H1 (cell line): Measurements from ENCODE around the gene DDX60. TPM values are rescaled to one million over a fixed set of nuclear protein-coding genes. Genes with fewer than 3 reads are reported as not detected.

ENCODE experiments used
- CTCF ChIA-PET: fragments of 300-600 bp; sonication (Branson Sonifier 250); formaldehyde crosslinking; loops from one replicate; lab custom pipeline; 2021; ENCODE audit not compliant: partially characterized antibody; lab: Charles Lee
- POLR2A ChIA-PET: fragments of 300-600 bp; sonication (Branson Sonifier 250); formaldehyde crosslinking; loops from one replicate; lab custom pipeline; 2021; ENCODE audit warnings: inconsistent platforms; ENCODE audit not compliant: partially characterized antibody; lab: Charles Lee
- DNase-seq, 2 experiments: peaks; one replicate each; pipeline versions ENCODE4 v3.0.0 to v3.0.0-alpha.2; 2010 to 2022; ENCODE audit warnings: low spot score in 2 of 2, low read depth in 1 of 2, mixed read lengths in 1 of 2
- FAIRE-seq: peaks from 2 replicates; lab custom pipeline; 2011; peaks lifted over from hg19 to GRCh38; lab: Jason Lieb, UNC
- H2AFZ ChIP-seq: 2 replicates; pipeline ENCODE4 v1.8.1; 2012; ENCODE audit warnings: low read length, inconsistent platforms
- H2AK5ac ChIP-seq: 2 replicates; pipeline ENCODE4 v1.6.1; 2013; ENCODE audit warnings: low read depth, low read length
- H2BK120ac ChIP-seq: replicated peaks from 2 replicates; pipeline ENCODE3; 2013; ENCODE audit warnings: low read depth, low read length, inconsistent platforms
- H2BK12ac ChIP-seq: 2 replicates; pipeline ENCODE4 v1.6.1; 2013; ENCODE audit warnings: low read depth, low read length
- H2BK15ac ChIP-seq: 2 replicates; pipeline ENCODE4 v1.6.1; 2013; ENCODE audit warnings: low read length
- H2BK20ac ChIP-seq: 2 replicates; pipeline ENCODE4 v1.6.1; 2013; ENCODE audit warnings: low read length
- H2BK5ac ChIP-seq: 2 replicates; pipeline ENCODE4 v1.6.1; 2013; ENCODE audit warnings: low read depth, low read length
- H3K14ac ChIP-seq: 2 replicates; pipeline ENCODE4 v1.6.1; 2013; ENCODE audit warnings: inconsistent platforms; ENCODE audit not compliant: insufficient read length
- H3K18ac ChIP-seq: 2 replicates; pipeline ENCODE4 v1.6.1; 2013; ENCODE audit warnings: low read length; ENCODE audit errors: extremely low read depth
- H3K23ac ChIP-seq: 2 replicates; pipeline ENCODE4 v1.6.1; 2013; ENCODE audit warnings: inconsistent platforms; ENCODE audit not compliant: insufficient read length
- H3K23me2 ChIP-seq: 2 replicates; pipeline ENCODE4 v1.6.1; 2013; ENCODE audit warnings: low read depth, low read length
- H3K27ac ChIP-seq: 2 replicates; pipeline ENCODE4 v1.6.1; 2011; ENCODE audit warnings: low read depth, low read length, inconsistent platforms
- H3K27me3 ChIP-seq, 4 experiments: replicated peaks in 1 of 4; 1 replicate in 1 of 4; 2 replicates in 3 of 4; pipeline versions ENCODE4 v1.6.1 to v1.8.1; 2011 to 2013; ENCODE audit warnings: low read length in 3 of 4, mild to moderate bottlenecking in 3 of 4, inconsistent platforms in 2 of 4, mixed read lengths in 2 of 4, moderate library complexity in 1 of 4; ENCODE audit not compliant: control insufficient read depth in 3 of 4, insufficient read depth in 3 of 4; ENCODE audit errors: extremely low read depth in 1 of 4
- H3K36me3 ChIP-seq, 4 experiments: 2 replicates each; pipeline versions ENCODE4 v1.6.1 to v1.8.1; 2011 to 2013; ENCODE audit warnings: mild to moderate bottlenecking in 4 of 4, low read length in 3 of 4, moderate library complexity in 2 of 4, control low read depth in 1 of 4, inconsistent platforms in 1 of 4; ENCODE audit not compliant: insufficient read depth in 4 of 4, control insufficient read depth in 2 of 4
- H3K4ac ChIP-seq: replicated peaks from 2 replicates; pipeline ENCODE3; 2013; ENCODE audit warnings: low read length, low read depth, mixed read lengths, inconsistent platforms; ENCODE audit not compliant: insufficient read length
- H3K4me1 ChIP-seq, 4 experiments: replicated peaks in 1 of 4; 1 replicate in 1 of 4; 2 replicates in 3 of 4; pipeline versions ENCODE4 v1.6.1 to v1.8.1; 2011 to 2013; ENCODE audit warnings: low read length in 3 of 4, inconsistent platforms in 2 of 4, mixed read lengths in 1 of 4; ENCODE audit not compliant: insufficient read depth in 4 of 4, control insufficient read depth in 3 of 4
- H3K4me2 ChIP-seq, 2 experiments: 2 replicates each; pipeline versions ENCODE4 v1.6.1 to v1.8.1; 2011 to 2013; ENCODE audit warnings: low read depth in 2 of 2, low read length in 2 of 2, control low read depth in 1 of 2, inconsistent platforms in 1 of 2, mild to moderate bottlenecking in 1 of 2; ENCODE audit not compliant: insufficient read depth in 1 of 2
- H3K4me3 ChIP-seq, 4 experiments: fragments of 200-600, 300-600 bp in 1 of 4; sonication (generic), shearing (Covaris generic), sonication (Bioruptor Twin) in 1 of 4; 2 replicates each; pipeline versions ENCODE4 v1.5.1 to v1.8.1; 2011 to 2016; ENCODE audit warnings: low read length in 4 of 4, low read depth in 3 of 4, control low read depth in 2 of 4, inconsistent platforms in 2 of 4, mild to moderate bottlenecking in 2 of 4, mixed read lengths in 1 of 4, moderate library complexity in 1 of 4; ENCODE audit not compliant: insufficient read depth in 2 of 4; ENCODE audit errors: extremely low read depth in 1 of 4
- H3K56ac ChIP-seq: replicated peaks from 2 replicates; pipeline ENCODE3; 2013; ENCODE audit warnings: low read depth, mild to moderate bottlenecking, mixed read lengths, low read length, inconsistent platforms; ENCODE audit not compliant: insufficient read length
- H3K79me1 ChIP-seq: 2 replicates; pipeline ENCODE4 v1.6.1; 2013; ENCODE audit warnings: low read depth, low read length, control low read depth
- H3K79me2 ChIP-seq, 2 experiments: 2 replicates each; pipeline versions ENCODE4 v1.6.1 to v1.8.1; 2012 to 2013; ENCODE audit warnings: low read length in 2 of 2, mild to moderate bottlenecking in 2 of 2, inconsistent platforms in 1 of 2; ENCODE audit not compliant: insufficient read depth in 2 of 2, control insufficient read depth in 1 of 2
- H3K9ac ChIP-seq, 4 experiments: replicated peaks in 1 of 4; 1 replicate in 1 of 4; 2 replicates in 3 of 4; pipeline versions ENCODE4 v1.6.1 to v1.8.1; 2011 to 2013; ENCODE audit warnings: low read depth in 3 of 4, low read length in 3 of 4, control low read depth in 2 of 4, mild to moderate bottlenecking in 2 of 4, moderate library complexity in 2 of 4, inconsistent platforms in 1 of 4; ENCODE audit errors: extremely low read depth in 1 of 4
- H3K9me3 ChIP-seq, 2 experiments: 2 replicates each; pipeline versions ENCODE4 v1.6.1 to v1.8.1; 2012 to 2013; ENCODE audit warnings: mild to moderate bottlenecking in 2 of 2, moderate library complexity in 2 of 2, control low read depth in 1 of 2, inconsistent platforms in 1 of 2, low read depth in 1 of 2, low read length in 1 of 2, mixed read lengths in 1 of 2; ENCODE audit not compliant: insufficient read depth in 2 of 2
- H4K20me1 ChIP-seq, 2 experiments: replicated peaks in 1 of 2; 2 replicates each; pipeline versions ENCODE3 to v1.8.1; 2011 to 2013; ENCODE audit warnings: inconsistent platforms in 2 of 2, low read length in 2 of 2, mild to moderate bottlenecking in 1 of 2; ENCODE audit not compliant: insufficient read depth in 2 of 2, control insufficient read depth in 1 of 2
- H4K5ac ChIP-seq: 2 replicates; pipeline ENCODE4 v1.6.1; 2013; ENCODE audit warnings: low read length, low read depth, mixed read lengths, inconsistent platforms; ENCODE audit not compliant: insufficient read length
- H4K8ac ChIP-seq: 2 replicates; pipeline ENCODE4 v1.8.0; 2013; ENCODE audit warnings: mild to moderate bottlenecking, moderate library complexity, low read length, inconsistent platforms; ENCODE audit not compliant: insufficient read depth; ENCODE audit errors: extremely low read depth
- H4K91ac ChIP-seq: replicated peaks from 2 replicates; pipeline ENCODE3; 2013; ENCODE audit warnings: low read length, mixed read lengths, inconsistent platforms; ENCODE audit not compliant: insufficient read length
- EP300 ChIP-seq, 2 experiments: IDR thresholded peaks; 1 replicate in 1 of 2; 2 replicates in 1 of 2; pipeline ENCODE4 v1.6.1; 2011 to 2012; ENCODE audit warnings: low read depth in 2 of 2, low read length in 2 of 2, mild to moderate bottlenecking in 2 of 2, borderline replicate concordance in 1 of 2, inconsistent platforms in 1 of 2, moderate library complexity in 1 of 2
- JUND ChIP-seq: IDR thresholded peaks from 2 replicates; pipeline ENCODE4 v1.6.1; 2011; ENCODE audit warnings: mild to moderate bottlenecking, improper control_type of control experiment, low read length
- KDM1A ChIP-seq: fragments of 200-600, 300-600 bp; sonication (generic); IDR thresholded peaks from 2 replicates; pipeline ENCODE4 v1.7.1; 2016; ENCODE audit warnings: mild to moderate bottlenecking, low read length, borderline replicate concordance
- POLR2AphosphoS5 ChIP-seq: IDR thresholded peaks from 2 replicates; pipeline ENCODE4 v1.6.1; 2011; ENCODE audit warnings: low read depth, low read length
- RNF2 ChIP-seq: fragments of 200-900, 300-1000 bp; sonication (generic); IDR thresholded peaks from 2 replicates; pipeline ENCODE4 v1.7.1; 2016; ENCODE audit warnings: borderline replicate concordance, low read depth, mild to moderate bottlenecking, antibody characterized with exemption, low read length; ENCODE audit not compliant: poor library complexity, severe bottlenecking; ENCODE audit errors: missing control alignments
- SIN3A ChIP-seq, 2 experiments: IDR thresholded peaks in 1 of 2; conservative IDR thresholded peaks in 1 of 2; 2 replicates each; pipeline ENCODE4 v1.6.1; 2011 to 2012; ENCODE audit warnings: low read length in 2 of 2, improper control_type of control experiment in 1 of 2, low read depth in 1 of 2, mild to moderate bottlenecking in 1 of 2
- TAF1 ChIP-seq: IDR thresholded peaks from 2 replicates; pipeline ENCODE4 v1.6.1; 2011; ENCODE audit warnings: mild to moderate bottlenecking, low read depth, low read length
- TAF7 ChIP-seq: optimal IDR thresholded peaks from 2 replicates; pipeline ENCODE3; 2011; ENCODE audit warnings: low read depth, mild to moderate bottlenecking, inconsistent platforms, low read length, moderate library complexity, borderline replicate concordance
- polyA plus RNA-seq, 7 experiments: library from polyadenylated mRNA; depleted of rRNA in 3 of 7; stranded (reverse) in 5 of 7; unstranded in 2 of 7; fragments of >200 nt in 5 of 7; fragments of 200-250 nt in 2 of 7; gene quantifications; 1 replicate in 5 of 7; 2 replicates in 1 of 7; 4 replicates in 1 of 7; pipeline versions ENCODE4 v1.2.1 to v1.2.3, GENCODE V29; 2011 to 2013; ENCODE audit warnings: missing spikeins in 2 of 7, mixed read lengths in 2 of 7
- total RNA-seq: library from RNA; stranded (reverse); fragmentation: NEBNext Ultra II Directional; extraction: Animal tissue kit (Norgen Biotek cat#: 25700); gene quantifications from 2 replicates; pipeline ENCODE4 v1.2.1, GENCODE V29; 2021

Gene DDX60
- total and polyA plus RNA-seq, 2 of the 8 experiments (the other 6 are each of a cell fraction or from before 2014, with no cell fraction given), result 1.00 to 1.6 TPM

DNA sequence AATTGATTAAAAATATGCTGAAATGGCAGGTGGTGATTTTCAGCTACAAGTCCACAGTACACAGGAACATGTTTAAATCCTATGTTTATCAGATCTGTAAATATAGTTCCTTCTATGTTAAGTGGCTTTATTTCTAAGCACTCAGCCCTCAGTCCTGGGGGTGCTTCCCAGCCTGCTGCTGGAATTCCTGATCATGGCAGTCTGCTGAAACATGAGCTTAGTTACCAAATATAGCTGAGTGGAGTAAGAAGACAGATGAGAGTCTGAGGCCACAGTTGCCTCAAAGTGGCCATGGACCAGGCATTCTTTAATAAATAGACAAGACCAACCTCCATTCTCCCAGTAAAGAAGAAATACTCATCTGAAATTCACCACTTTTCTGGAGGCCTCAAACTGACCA lies 17.1 kb upstream of the DDX60 start:
- TF ChIP-seq SIN3A (conservative IDR thresholded peaks at IDR 0.05 in 1 of 2, IDR thresholded peaks at IDR 0.05 in 1 of 2; ENCODE audit: low read depth in 1 of 2, low read length in 2 of 2) (no peak), JUND (no peak), EP300 (IDR thresholded peaks at IDR 0.05; ENCODE audit: borderline replicate concordance in 1 of 2, low read depth in 2 of 2, low read length in 2 of 2) (no peak), TAF7 (no peak), RNF2 (no peak), TAF1 (no peak), KDM1A (no peak), POLR2AphosphoS5 (no peak)
- TF ChIP-seq, all 59 proteins: peak for 0
- no peak overlapping the region for H3K56ac ChIP-seq
- H2BK15ac ChIP-seq, result no peak overlapping the region
- no peaks in the 10 kb centered on the region for H3K9me3 ChIP-seq
- H3K4me1 ChIP-seq, result no peaks in the 10 kb centered on the region
- no peak overlapping the region for H2AK5ac ChIP-seq
- POLR2A ChIA-PET, result no interaction called here
- no peaks in the 10 kb centered on the region for H3K79me1 ChIP-seq
- no peak overlapping the region for H4K8ac ChIP-seq
- H4K91ac ChIP-seq, result no peak overlapping the region
- H3K27me3 ChIP-seq, result no peaks in the 10 kb centered on the region
- H2BK5ac ChIP-seq, result no peak overlapping the region
- H3K23me2 ChIP-seq, result no peaks in the 10 kb centered on the region
- H3K9ac ChIP-seq, result no peak overlapping the region
- H4K20me1 ChIP-seq, result no peaks in the 10 kb centered on the region
- H3K18ac ChIP-seq, result no peak overlapping the region
- H3K14ac ChIP-seq, result no peak overlapping the region
- H3K4ac ChIP-seq, result no peak overlapping the region
- H4K5ac ChIP-seq, result no peak overlapping the region
- H2AFZ ChIP-seq, result no peak overlapping the region; the same call in 1 of the 2 replicates
- H2BK120ac ChIP-seq, result no peak overlapping the region
- no peak overlapping the region for H3K4me3 ChIP-seq
- CTCF ChIA-PET, result interaction anchor here (1.0 to 1.2 kb wide), 2 partner anchors 22 to 63 kb away, joined by 3 to 4 read pairs; no protein-coding TSS in a partner anchor
- H2BK12ac ChIP-seq, result no peak overlapping the region
- H3K79me2 ChIP-seq, result no peaks in the 10 kb centered on the region
- H2BK20ac ChIP-seq, result no peak overlapping the region
- FAIRE-seq (no peak), DNase-seq (no peak)
- no peak overlapping the region for H3K27ac ChIP-seq
- H3K4me2 ChIP-seq, result no peak overlapping the region
- no peak overlapping the region for H3K23ac ChIP-seq
- H3K36me3 ChIP-seq, result no peaks in the 10 kb centered on the region
